IMR-90 (cell line): ENCODE data around the gene R3HDM2.
A peak's percentile ranks its signal among the peaks of the same experiment; 100 is the strongest.
"Not testable (repeated sequence)": the region's sequence is repeated elsewhere in the genome, so short reads cannot be mapped to it uniquely, and the experiment has no call there.

Source experiments
- BHLHE40 ChIP-seq: fragments of 150-350 bp; IDR thresholded peaks from 2 replicates; pipeline ENCODE4 v1.6.1; 2016; ENCODE audit warnings: mild to moderate bottlenecking, low read depth, low read length
- CEBPB ChIP-seq: IDR thresholded peaks from 2 replicates; pipeline ENCODE4 v1.6.1; 2012; ENCODE audit warnings: low read depth, low read length, improper control_type of control experiment
- FOS ChIP-seq: fragments of 150-350 bp; IDR thresholded peaks from 2 replicates; pipeline ENCODE4 v1.6.1; 2016; ENCODE audit warnings: low read depth, low read length
- MAFK ChIP-seq: IDR thresholded peaks from 2 replicates; pipeline ENCODE4 v1.6.1; 2012; ENCODE audit warnings: low read depth, low read length, improper control_type of control experiment
- MXI1 ChIP-seq: IDR thresholded peaks from 2 replicates; pipeline ENCODE4 v1.6.1; 2012; ENCODE audit warnings: low read depth, mild to moderate bottlenecking, low read length, moderate library complexity, borderline replicate concordance
- POLR2A ChIP-seq: IDR thresholded peaks from 2 replicates; pipeline ENCODE4 v1.6.1; 2012; ENCODE audit warnings: mild to moderate bottlenecking, low read depth, low read length
- TF ChIP-seq, protein P1 (sequence below): conservative IDR thresholded peaks from 2 replicates; pipeline ENCODE4 v1.5.1; 2012; ENCODE audit warnings: mild to moderate bottlenecking, low read depth, low read length, improper control_type of control experiment

- 0 out of 2 replicates have a peak, but pooled peaks have one; percentile 42 for TF ChIP-seq CEBPB
- TF ChIP-seq, protein P1, sequence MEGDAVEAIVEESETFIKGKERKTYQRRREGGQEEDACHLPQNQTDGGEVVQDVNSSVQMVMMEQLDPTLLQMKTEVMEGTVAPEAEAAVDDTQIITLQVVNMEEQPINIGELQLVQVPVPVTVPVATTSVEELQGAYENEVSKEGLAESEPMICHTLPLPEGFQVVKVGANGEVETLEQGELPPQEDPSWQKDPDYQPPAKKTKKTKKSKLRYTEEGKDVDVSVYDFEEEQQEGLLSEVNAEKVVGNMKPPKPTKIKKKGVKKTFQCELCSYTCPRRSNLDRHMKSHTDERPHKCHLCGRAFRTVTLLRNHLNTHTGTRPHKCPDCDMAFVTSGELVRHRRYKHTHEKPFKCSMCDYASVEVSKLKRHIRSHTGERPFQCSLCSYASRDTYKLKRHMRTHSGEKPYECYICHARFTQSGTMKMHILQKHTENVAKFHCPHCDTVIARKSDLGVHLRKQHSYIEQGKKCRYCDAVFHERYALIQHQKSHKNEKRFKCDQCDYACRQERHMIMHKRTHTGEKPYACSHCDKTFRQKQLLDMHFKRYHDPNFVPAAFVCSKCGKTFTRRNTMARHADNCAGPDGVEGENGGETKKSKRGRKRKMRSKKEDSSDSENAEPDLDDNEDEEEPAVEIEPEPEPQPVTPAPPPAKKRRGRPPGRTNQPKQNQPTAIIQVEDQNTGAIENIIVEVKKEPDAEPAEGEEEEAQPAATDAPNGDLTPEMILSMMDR: not testable (repeated sequence)
- not testable (repeated sequence) for TF ChIP-seq POLR2A, FOS, MAFK, BHLHE40, MXI1
Observed at GRCh38 chr12:57282073-57282472, 148.8 kb downstream of the R3HDM2 start.
